B cell (primary cell): Measurements from ENCODE around the gene SLC4A4. TPM values are rescaled to one million over a fixed set of nuclear protein-coding genes. Genes with fewer than 3 reads are reported as not detected.

ENCODE experiments used
- ATAC-seq: fragments of 200-7000 bp; cut with Tn5 transposase; one replicate; pipeline ENCODE4 v1.10.0; 2021; ENCODE audit warnings: low read depth, mild to moderate bottlenecking, moderate number of reproducible peaks, moderate library complexity
- CTCF ChIA-PET: fragments of 350-600 bp; sonication (Branson Sonifier 250); formaldehyde crosslinking; loops from one replicate; lab custom pipeline; 2021; ENCODE audit warnings: antibody characterized with exemption, inconsistent platforms; lab: Charles Lee
- POLR2A ChIA-PET: fragments of 350-600 bp; sonication (Branson Sonifier 250); formaldehyde crosslinking; loops from one replicate; lab custom pipeline; 2021; ENCODE audit warnings: antibody characterized with exemption; lab: Charles Lee
- DNase-seq: peaks from one replicate; pipeline ENCODE4 v3.0.0; 2013
- H2AFZ ChIP-seq: 2 replicates; pipeline ENCODE4 v1.6.1; 2012; ENCODE audit warnings: mild to moderate bottlenecking, low read depth, low read length; ENCODE audit not compliant: insufficient read depth, poor library complexity, severe bottlenecking
- H3K27ac ChIP-seq, 2 donors: 1 replicate in 1 of 2; 2 replicates in 1 of 2; pipeline ENCODE4 v1.5.1; 2012 to 2013; ENCODE audit warnings: low read length in 2 of 2, mild to moderate bottlenecking in 2 of 2, moderate library complexity in 1 of 2
- H3K27me3 ChIP-seq, 4 experiments: fragments of 200-600 bp in 1 of 4; sonication (generic) in 1 of 4; replicated peaks in 1 of 4; 1 replicate in 2 of 4; 2 replicates in 2 of 4; pipeline versions ENCODE4 v1.6.1 to v1.7.0; 2013 to 2016; ENCODE audit warnings: low read length in 3 of 4, mild to moderate bottlenecking in 2 of 4, mixed read lengths in 1 of 4, moderate library complexity in 1 of 4; ENCODE audit not compliant: insufficient read depth in 4 of 4, control insufficient read depth in 3 of 4; ENCODE audit errors: control extremely low read depth in 1 of 4
- H3K36me3 ChIP-seq, 2 experiments: replicated peaks in 1 of 2; 1 replicate in 1 of 2; 2 replicates in 1 of 2; pipeline versions ENCODE4 v1.6.1 to v1.7.1; 2013; ENCODE audit warnings: low read length in 1 of 2; ENCODE audit not compliant: insufficient read depth in 2 of 2, control insufficient read depth in 1 of 2; ENCODE audit errors: control extremely low read depth in 1 of 2, extremely low read depth in 1 of 2
- H3K4me1 ChIP-seq, 2 donors: fragments of 200-600 bp in 1 of 2; sonication (generic) in 1 of 2; 1 replicate in 1 of 2; 2 replicates in 1 of 2; pipeline versions ENCODE4 v1.5.1 to v1.6.1; 2013 to 2017; ENCODE audit warnings: low read length in 2 of 2; ENCODE audit not compliant: control insufficient read depth in 2 of 2, insufficient read depth in 2 of 2
- H3K4me2 ChIP-seq: replicated peaks from 2 replicates; pipeline ENCODE3; 2012; ENCODE audit warnings: mild to moderate bottlenecking, low read depth, low read length; ENCODE audit not compliant: poor library complexity, severe bottlenecking
- H3K4me3 ChIP-seq, 5 experiments: fragments of 200-600 bp in 1 of 5; sonication (generic) in 1 of 5; 1 replicate in 3 of 5; 2 replicates in 2 of 5; pipeline versions ENCODE4 v1.5.1 to v1.7.0; 2011 to 2016; ENCODE audit warnings: low read length in 4 of 5, mild to moderate bottlenecking in 4 of 5, low read depth in 2 of 5, control low read depth in 1 of 5, moderate library complexity in 1 of 5; ENCODE audit not compliant: insufficient read depth in 1 of 5; ENCODE audit errors: control extremely low read depth in 1 of 5, extremely low read depth in 1 of 5
- H3K79me2 ChIP-seq: fragments of 200-600 bp; sonication (generic); one replicate; pipeline ENCODE4 v1.6.0; 2016; ENCODE audit warnings: low read length; ENCODE audit not compliant: control insufficient read depth, insufficient read depth
- H3K9ac ChIP-seq: fragments of 200-600 bp; sonication (generic); 2 replicates; pipeline ENCODE4 v1.6.1; 2017; ENCODE audit warnings: mild to moderate bottlenecking, low read length, moderate library complexity
- H3K9me3 ChIP-seq, 3 donors: one replicate each; pipeline versions ENCODE4 v1.6.1 to v1.7.1; 2013; ENCODE audit warnings: low read length in 2 of 3; ENCODE audit not compliant: control insufficient read depth in 2 of 3, insufficient read depth in 1 of 3; ENCODE audit errors: control extremely low read depth in 1 of 3
- H4K20me1 ChIP-seq: 2 replicates; pipeline ENCODE4 v1.6.0; 2012; ENCODE audit warnings: mild to moderate bottlenecking, low read length; ENCODE audit not compliant: insufficient read depth, control insufficient read depth, poor library complexity, severe bottlenecking
- H3K27ac Mint-ChIP-seq: one replicate; pipeline ENCODE4 v1.8.0; 2021; ENCODE audit warnings: mixed read lengths
- H3K27me3 Mint-ChIP-seq: one replicate; pipeline ENCODE4 v1.8.0; 2021; ENCODE audit warnings: mixed read lengths
- H3K4me1 Mint-ChIP-seq: one replicate; pipeline ENCODE4 v1.8.0; 2021; ENCODE audit warnings: mixed read lengths
- H3K4me3 Mint-ChIP-seq: one replicate; pipeline ENCODE4 v1.8.0; 2021; ENCODE audit warnings: mixed read lengths
- H3K9me3 Mint-ChIP-seq: one replicate; pipeline ENCODE4 v1.8.0; 2022; ENCODE audit warnings: mixed read lengths; ENCODE audit not compliant: insufficient read depth
- EZH2 ChIP-seq: IDR thresholded peaks from 2 replicates; pipeline ENCODE4 v1.6.1; 2012; ENCODE audit warnings: borderline replicate concordance, low read depth, mild to moderate bottlenecking, moderate library complexity, low read length; ENCODE audit not compliant: insufficient read depth, poor library complexity, severe bottlenecking
- WGBS: methylation state at CpG from one replicate; pipeline ENCODE4 v1.1.5; 2013; ENCODE audit warnings: missing lambda C conversion rate; ENCODE audit not compliant: insufficient coverage; 5-methylcytosine and 5-hydroxymethylcytosine counted together
- intact Hi-C: fragments of 100-400 bp; cut with micrococcal nuclease; formaldehyde crosslinking; loops from one replicate; pipeline ENCODE4 v1.10.0; 2022
- polyA plus RNA-seq: library from polyadenylated mRNA; depleted of rRNA; stranded (reverse); fragments of >200 nt; gene quantifications from 2 replicates; pipeline ENCODE4 v1.2.3, GENCODE V29; 2012
- total RNA-seq, 2 donors: library from RNA; stranded (reverse); fragments of 120-200 nt in 1 of 2; gene quantifications; 1 replicate in 1 of 2; 2 replicates in 1 of 2; pipeline versions ENCODE4 v1.2.3 to v1.2.4, GENCODE V29; 2013 to 2022
- TF ChIP-seq, protein P1 (sequence below): fragments of 200-600 bp; IDR thresholded peaks from one replicate; pipeline ENCODE4 v1.8.0; 2022; ENCODE audit warnings: antibody characterized with exemption, mild to moderate bottlenecking

The SLC4A4 gene
- total and polyA plus RNA-seq, 2 donors (not counting 1 experiment from before 2014, with no cell fraction given), result not detected

DNA sequence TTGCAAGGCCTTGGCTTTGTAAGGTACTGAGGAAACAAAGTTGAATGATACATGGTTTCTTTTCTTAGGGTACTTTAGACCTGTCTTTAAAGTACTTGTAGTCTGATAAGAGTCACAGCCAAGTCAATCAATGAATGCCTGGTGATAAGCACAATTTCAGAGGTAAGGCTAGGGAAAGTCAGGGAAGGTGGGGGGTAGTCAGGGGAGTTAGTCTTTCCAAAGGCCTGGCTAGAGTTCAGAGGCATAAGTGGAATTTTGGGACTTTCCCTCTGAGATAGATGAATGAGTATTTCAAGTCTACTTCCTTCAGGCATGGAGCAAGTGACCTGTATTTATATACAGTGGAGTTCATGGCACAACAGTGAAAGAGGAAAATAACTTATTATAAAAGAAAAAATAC, 78.3 kb downstream of the SLC4A4 start:
- no peaks in the 10 kb centered on the region for H3K4me1 Mint-ChIP-seq
- H3K79me2 ChIP-seq, result no peaks in the 10 kb centered on the region
- CTCF ChIA-PET, result no interaction called here
- no peak overlapping the region for H2AFZ ChIP-seq
- POLR2A ChIA-PET, result no interaction called here
- no peaks in the 10 kb centered on the region for H3K4me1 ChIP-seq
- H3K4me3 Mint-ChIP-seq, result no peak overlapping the region
- no peaks in the 10 kb centered on the region for H3K9me3 Mint-ChIP-seq
- H3K27ac Mint-ChIP-seq, result no peak overlapping the region
- DNase-seq, result no peak
- H3K9me3 ChIP-seq, result peaks cover 0 to 5% (median 0%) of the 10 kb centered on the region in 3 donors
- H4K20me1 ChIP-seq, result no peaks in the 10 kb centered on the region
- no peaks in the 10 kb centered on the region for H3K27me3 ChIP-seq
- TF ChIP-seq, protein P1, sequence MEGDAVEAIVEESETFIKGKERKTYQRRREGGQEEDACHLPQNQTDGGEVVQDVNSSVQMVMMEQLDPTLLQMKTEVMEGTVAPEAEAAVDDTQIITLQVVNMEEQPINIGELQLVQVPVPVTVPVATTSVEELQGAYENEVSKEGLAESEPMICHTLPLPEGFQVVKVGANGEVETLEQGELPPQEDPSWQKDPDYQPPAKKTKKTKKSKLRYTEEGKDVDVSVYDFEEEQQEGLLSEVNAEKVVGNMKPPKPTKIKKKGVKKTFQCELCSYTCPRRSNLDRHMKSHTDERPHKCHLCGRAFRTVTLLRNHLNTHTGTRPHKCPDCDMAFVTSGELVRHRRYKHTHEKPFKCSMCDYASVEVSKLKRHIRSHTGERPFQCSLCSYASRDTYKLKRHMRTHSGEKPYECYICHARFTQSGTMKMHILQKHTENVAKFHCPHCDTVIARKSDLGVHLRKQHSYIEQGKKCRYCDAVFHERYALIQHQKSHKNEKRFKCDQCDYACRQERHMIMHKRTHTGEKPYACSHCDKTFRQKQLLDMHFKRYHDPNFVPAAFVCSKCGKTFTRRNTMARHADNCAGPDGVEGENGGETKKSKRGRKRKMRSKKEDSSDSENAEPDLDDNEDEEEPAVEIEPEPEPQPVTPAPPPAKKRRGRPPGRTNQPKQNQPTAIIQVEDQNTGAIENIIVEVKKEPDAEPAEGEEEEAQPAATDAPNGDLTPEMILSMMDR, result no peak
- TF ChIP-seq EZH2, result no peak
- H3K4me3 ChIP-seq, result no peak overlapping the region
- H3K36me3 ChIP-seq, result no peaks in the 10 kb centered on the region
- H3K9ac ChIP-seq, result no peak overlapping the region
- H3K4me2 ChIP-seq, result no peak overlapping the region
- ATAC-seq, result no peak
- H3K27ac ChIP-seq, result no peak overlapping the region
- H3K27me3 Mint-ChIP-seq, result no peaks in the 10 kb centered on the region
- intact Hi-C loops, result no loop called here

DNA sequence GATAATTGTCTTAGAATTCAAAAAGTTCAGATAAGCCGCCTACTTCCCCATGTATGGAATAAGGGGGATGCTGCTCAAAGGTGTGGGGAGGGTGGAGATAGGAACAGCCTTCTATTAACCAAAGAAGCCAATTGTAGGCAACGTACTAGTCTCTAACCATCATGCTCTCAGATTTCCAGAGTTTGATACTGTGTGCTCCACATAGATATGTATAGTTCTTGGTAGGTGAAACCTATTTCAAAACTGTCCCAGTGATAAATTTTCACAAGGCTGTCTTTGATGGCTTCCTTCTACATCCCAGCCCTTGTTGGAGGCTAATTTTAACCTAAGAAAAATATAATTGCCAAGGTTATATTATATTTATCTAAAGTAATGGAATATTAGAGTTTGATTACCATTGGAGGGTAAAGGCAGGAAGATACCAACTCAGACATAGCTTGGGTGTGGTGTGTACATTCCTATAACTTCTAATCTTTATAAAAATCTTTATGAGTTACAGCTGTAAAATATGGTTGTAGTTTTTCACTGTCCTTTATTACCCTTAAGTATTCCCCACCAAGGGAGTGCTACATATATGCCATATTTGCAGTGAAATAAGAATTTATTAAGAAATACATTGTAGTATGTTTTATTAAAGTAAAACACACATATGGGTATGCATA, 87.7 kb downstream of the SLC4A4 start:
- POLR2A ChIA-PET, result no interaction called here
- Histone ChIP-seq H2AFZ (no peak overlapping the region), H3K27ac (no peak overlapping the region), H3K36me3 (no peaks in the 10 kb centered on the region), H3K4me1 (no peaks in the 10 kb centered on the region), H3K9ac (no peak overlapping the region), H3K9me3 (no peaks in the 10 kb centered on the region), H3K79me2 (no peaks in the 10 kb centered on the region), H3K27me3 (no peaks in the 10 kb centered on the region), H3K4me2 (no peak overlapping the region), H3K4me3 (no peak overlapping the region), H4K20me1 (no peaks in the 10 kb centered on the region)
- no peak for ATAC-seq
- intact Hi-C loops, result no loop called here
- WGBS, result no CpG with 5 or more reads among the region's 2 CpGs
- H3K27me3 Mint-ChIP-seq, result peaks cover 3% of the 10 kb centered on the region
- H3K4me3 Mint-ChIP-seq, result no peak overlapping the region
- CTCF ChIA-PET, result no interaction called here
- DNase-seq, result no peak
- no peak overlapping the region for H3K27ac Mint-ChIP-seq
- no peaks in the 10 kb centered on the region for H3K4me1 Mint-ChIP-seq
- peaks cover 5% of the 10 kb centered on the region for H3K9me3 Mint-ChIP-seq
- no peak for TF ChIP-seq EZH2
- TF ChIP-seq, protein P1, result no peak
